H1 (cell line): ENCODE data around the gene TBC1D19. TPM values are rescaled to one million over a fixed set of nuclear protein-coding genes. Genes with fewer than 3 reads are reported as not detected.

Source experiments
- CTCF ChIA-PET: fragments of 300-600 bp; sonication (Branson Sonifier 250); formaldehyde crosslinking; loops from one replicate; lab custom pipeline; 2021; ENCODE audit not compliant: partially characterized antibody; lab: Charles Lee
- POLR2A ChIA-PET: fragments of 300-600 bp; sonication (Branson Sonifier 250); formaldehyde crosslinking; loops from one replicate; lab custom pipeline; 2021; ENCODE audit warnings: inconsistent platforms; ENCODE audit not compliant: partially characterized antibody; lab: Charles Lee
- DNase-seq, 2 experiments: peaks; one replicate each; pipeline versions ENCODE4 v3.0.0 to v3.0.0-alpha.2; 2010 to 2022; ENCODE audit warnings: low spot score in 2 of 2, low read depth in 1 of 2, mixed read lengths in 1 of 2
- FAIRE-seq: peaks from 2 replicates; lab custom pipeline; 2011; peaks lifted over from hg19 to GRCh38; lab: Jason Lieb, UNC
- H2AFZ ChIP-seq: 2 replicates; pipeline ENCODE4 v1.8.1; 2012; ENCODE audit warnings: low read length, inconsistent platforms
- H2AK5ac ChIP-seq: 2 replicates; pipeline ENCODE4 v1.6.1; 2013; ENCODE audit warnings: low read depth, low read length
- H2BK120ac ChIP-seq: replicated peaks from 2 replicates; pipeline ENCODE3; 2013; ENCODE audit warnings: low read depth, low read length, inconsistent platforms
- H2BK12ac ChIP-seq: 2 replicates; pipeline ENCODE4 v1.6.1; 2013; ENCODE audit warnings: low read depth, low read length
- H2BK15ac ChIP-seq: 2 replicates; pipeline ENCODE4 v1.6.1; 2013; ENCODE audit warnings: low read length
- H2BK20ac ChIP-seq: 2 replicates; pipeline ENCODE4 v1.6.1; 2013; ENCODE audit warnings: low read length
- H2BK5ac ChIP-seq: 2 replicates; pipeline ENCODE4 v1.6.1; 2013; ENCODE audit warnings: low read depth, low read length
- H3K14ac ChIP-seq: 2 replicates; pipeline ENCODE4 v1.6.1; 2013; ENCODE audit warnings: inconsistent platforms; ENCODE audit not compliant: insufficient read length
- H3K18ac ChIP-seq: 2 replicates; pipeline ENCODE4 v1.6.1; 2013; ENCODE audit warnings: low read length; ENCODE audit errors: extremely low read depth
- H3K23ac ChIP-seq: 2 replicates; pipeline ENCODE4 v1.6.1; 2013; ENCODE audit warnings: inconsistent platforms; ENCODE audit not compliant: insufficient read length
- H3K23me2 ChIP-seq: 2 replicates; pipeline ENCODE4 v1.6.1; 2013; ENCODE audit warnings: low read depth, low read length
- H3K27ac ChIP-seq: 2 replicates; pipeline ENCODE4 v1.6.1; 2011; ENCODE audit warnings: low read depth, low read length, inconsistent platforms
- H3K27me3 ChIP-seq, 4 experiments: replicated peaks in 1 of 4; 1 replicate in 1 of 4; 2 replicates in 3 of 4; pipeline versions ENCODE4 v1.6.1 to v1.8.1; 2011 to 2013; ENCODE audit warnings: low read length in 3 of 4, mild to moderate bottlenecking in 3 of 4, inconsistent platforms in 2 of 4, mixed read lengths in 2 of 4, moderate library complexity in 1 of 4; ENCODE audit not compliant: control insufficient read depth in 3 of 4, insufficient read depth in 3 of 4; ENCODE audit errors: extremely low read depth in 1 of 4
- H3K36me3 ChIP-seq, 4 experiments: 2 replicates each; pipeline versions ENCODE4 v1.6.1 to v1.8.1; 2011 to 2013; ENCODE audit warnings: mild to moderate bottlenecking in 4 of 4, low read length in 3 of 4, moderate library complexity in 2 of 4, control low read depth in 1 of 4, inconsistent platforms in 1 of 4; ENCODE audit not compliant: insufficient read depth in 4 of 4, control insufficient read depth in 2 of 4
- H3K4ac ChIP-seq: replicated peaks from 2 replicates; pipeline ENCODE3; 2013; ENCODE audit warnings: low read length, low read depth, mixed read lengths, inconsistent platforms; ENCODE audit not compliant: insufficient read length
- H3K4me1 ChIP-seq, 4 experiments: replicated peaks in 1 of 4; 1 replicate in 1 of 4; 2 replicates in 3 of 4; pipeline versions ENCODE4 v1.6.1 to v1.8.1; 2011 to 2013; ENCODE audit warnings: low read length in 3 of 4, inconsistent platforms in 2 of 4, mixed read lengths in 1 of 4; ENCODE audit not compliant: insufficient read depth in 4 of 4, control insufficient read depth in 3 of 4
- H3K4me2 ChIP-seq, 2 experiments: 2 replicates each; pipeline versions ENCODE4 v1.6.1 to v1.8.1; 2011 to 2013; ENCODE audit warnings: low read depth in 2 of 2, low read length in 2 of 2, control low read depth in 1 of 2, inconsistent platforms in 1 of 2, mild to moderate bottlenecking in 1 of 2; ENCODE audit not compliant: insufficient read depth in 1 of 2
- H3K4me3 ChIP-seq, 4 experiments: fragments of 200-600, 300-600 bp in 1 of 4; sonication (generic), shearing (Covaris generic), sonication (Bioruptor Twin) in 1 of 4; 2 replicates each; pipeline versions ENCODE4 v1.5.1 to v1.8.1; 2011 to 2016; ENCODE audit warnings: low read length in 4 of 4, low read depth in 3 of 4, control low read depth in 2 of 4, inconsistent platforms in 2 of 4, mild to moderate bottlenecking in 2 of 4, mixed read lengths in 1 of 4, moderate library complexity in 1 of 4; ENCODE audit not compliant: insufficient read depth in 2 of 4; ENCODE audit errors: extremely low read depth in 1 of 4
- H3K56ac ChIP-seq: replicated peaks from 2 replicates; pipeline ENCODE3; 2013; ENCODE audit warnings: low read depth, mild to moderate bottlenecking, mixed read lengths, low read length, inconsistent platforms; ENCODE audit not compliant: insufficient read length
- H3K79me1 ChIP-seq: 2 replicates; pipeline ENCODE4 v1.6.1; 2013; ENCODE audit warnings: low read depth, low read length, control low read depth
- H3K79me2 ChIP-seq, 2 experiments: 2 replicates each; pipeline versions ENCODE4 v1.6.1 to v1.8.1; 2012 to 2013; ENCODE audit warnings: low read length in 2 of 2, mild to moderate bottlenecking in 2 of 2, inconsistent platforms in 1 of 2; ENCODE audit not compliant: insufficient read depth in 2 of 2, control insufficient read depth in 1 of 2
- H3K9ac ChIP-seq, 4 experiments: replicated peaks in 1 of 4; 1 replicate in 1 of 4; 2 replicates in 3 of 4; pipeline versions ENCODE4 v1.6.1 to v1.8.1; 2011 to 2013; ENCODE audit warnings: low read depth in 3 of 4, low read length in 3 of 4, control low read depth in 2 of 4, mild to moderate bottlenecking in 2 of 4, moderate library complexity in 2 of 4, inconsistent platforms in 1 of 4; ENCODE audit errors: extremely low read depth in 1 of 4
- H3K9me3 ChIP-seq, 2 experiments: 2 replicates each; pipeline versions ENCODE4 v1.6.1 to v1.8.1; 2012 to 2013; ENCODE audit warnings: mild to moderate bottlenecking in 2 of 2, moderate library complexity in 2 of 2, control low read depth in 1 of 2, inconsistent platforms in 1 of 2, low read depth in 1 of 2, low read length in 1 of 2, mixed read lengths in 1 of 2; ENCODE audit not compliant: insufficient read depth in 2 of 2
- H4K20me1 ChIP-seq, 2 experiments: replicated peaks in 1 of 2; 2 replicates each; pipeline versions ENCODE3 to v1.8.1; 2011 to 2013; ENCODE audit warnings: inconsistent platforms in 2 of 2, low read length in 2 of 2, mild to moderate bottlenecking in 1 of 2; ENCODE audit not compliant: insufficient read depth in 2 of 2, control insufficient read depth in 1 of 2
- H4K5ac ChIP-seq: 2 replicates; pipeline ENCODE4 v1.6.1; 2013; ENCODE audit warnings: low read length, low read depth, mixed read lengths, inconsistent platforms; ENCODE audit not compliant: insufficient read length
- H4K8ac ChIP-seq: 2 replicates; pipeline ENCODE4 v1.8.0; 2013; ENCODE audit warnings: mild to moderate bottlenecking, moderate library complexity, low read length, inconsistent platforms; ENCODE audit not compliant: insufficient read depth; ENCODE audit errors: extremely low read depth
- H4K91ac ChIP-seq: replicated peaks from 2 replicates; pipeline ENCODE3; 2013; ENCODE audit warnings: low read length, mixed read lengths, inconsistent platforms; ENCODE audit not compliant: insufficient read length
- CHD2 ChIP-seq: IDR thresholded peaks from 2 replicates; pipeline ENCODE4 v1.6.1; 2012; ENCODE audit warnings: low read length, improper control_type of control experiment
- EP300 ChIP-seq, 2 experiments: IDR thresholded peaks; 1 replicate in 1 of 2; 2 replicates in 1 of 2; pipeline ENCODE4 v1.6.1; 2011 to 2012; ENCODE audit warnings: low read depth in 2 of 2, low read length in 2 of 2, mild to moderate bottlenecking in 2 of 2, borderline replicate concordance in 1 of 2, inconsistent platforms in 1 of 2, moderate library complexity in 1 of 2
- HDAC6 ChIP-seq: IDR thresholded peaks from one replicate; pipeline ENCODE4 v1.7.1; 2012; ENCODE audit warnings: low read depth, mild to moderate bottlenecking, inconsistent platforms, low read length, moderate library complexity
- NANOG ChIP-seq: IDR thresholded peaks from 2 replicates; pipeline ENCODE4 v1.6.1; 2011; ENCODE audit warnings: low read length, low read depth, mild to moderate bottlenecking, inconsistent platforms; ENCODE audit not compliant: insufficient read depth, poor library complexity, severe bottlenecking
- POU5F1 ChIP-seq: IDR thresholded peaks from 2 replicates; pipeline ENCODE4 v1.6.1; 2011; ENCODE audit warnings: low read depth, mild to moderate bottlenecking, low read length, moderate library complexity
- SIN3A ChIP-seq, 2 experiments: IDR thresholded peaks in 1 of 2; conservative IDR thresholded peaks in 1 of 2; 2 replicates each; pipeline ENCODE4 v1.6.1; 2011 to 2012; ENCODE audit warnings: low read length in 2 of 2, improper control_type of control experiment in 1 of 2, low read depth in 1 of 2, mild to moderate bottlenecking in 1 of 2
- TCF12 ChIP-seq: IDR thresholded peaks from 2 replicates; pipeline ENCODE4 v1.6.1; 2011; ENCODE audit warnings: low read depth, mild to moderate bottlenecking, low read length
- TEAD4 ChIP-seq: IDR thresholded peaks from 2 replicates; pipeline ENCODE4 v1.6.1; 2012; ENCODE audit warnings: low read depth, low read length, inconsistent platforms, mixed read lengths
- USF2 ChIP-seq: IDR thresholded peaks from 2 replicates; pipeline ENCODE4 v1.6.1; 2011; ENCODE audit warnings: low read length, improper control_type of control experiment
- ZNF274 ChIP-seq: IDR thresholded peaks from 2 replicates; pipeline ENCODE4 v1.7.0; 2012; ENCODE audit warnings: low read length, borderline replicate concordance; ENCODE audit errors: extremely low read depth
- whole genome bisulfite sequencing, 2 experiments: shearing (Covaris generic) in 1 of 2; methylation state at CpG; one replicate each; pipeline versions ENCODE4 v1.1.6 to v1.1.7; 2013 to 2015; ENCODE audit warnings: low lambda C conversion rate in 2 of 2, mixed read lengths in 2 of 2, inconsistent platforms in 1 of 2, low coverage in 1 of 2, missing lambda C conversion rate in 1 of 2; ENCODE audit not compliant: insufficient replicate concordance in 2 of 2, insufficient coverage in 1 of 2, insufficient read length in 1 of 2; ENCODE audit errors: extremely low coverage in 1 of 2, missing lambda C conversion rate in 1 of 2; 5-methylcytosine and 5-hydroxymethylcytosine counted together
- polyA plus RNA-seq, 7 experiments: library from polyadenylated mRNA; depleted of rRNA in 3 of 7; stranded (reverse) in 5 of 7; unstranded in 2 of 7; fragments of >200 nt in 5 of 7; fragments of 200-250 nt in 2 of 7; gene quantifications; 1 replicate in 5 of 7; 2 replicates in 1 of 7; 4 replicates in 1 of 7; pipeline versions ENCODE4 v1.2.1 to v1.2.3, GENCODE V29; 2011 to 2013; ENCODE audit warnings: missing spikeins in 2 of 7, mixed read lengths in 2 of 7
- total RNA-seq: library from RNA; stranded (reverse); fragmentation: NEBNext Ultra II Directional; extraction: Animal tissue kit (Norgen Biotek cat#: 25700); gene quantifications from 2 replicates; pipeline ENCODE4 v1.2.1, GENCODE V29; 2021

TBC1D19 gene
- total and polyA plus RNA-seq, 2 of the 8 experiments (the other 6 are each of a cell fraction or from before 2014, with no cell fraction given), result 1.9 to 3.5 TPM

GRCh38 chr4:26647523-26648224, 63.8 kb downstream of the TBC1D19 start:
- WGBS, 2 experiments, result 50% methylated on average over 2 of the region's 2 CpGs; no CpG with 5 or more reads in 1 of the 2 experiments
- H2BK20ac ChIP-seq, result no peak overlapping the region
- no peak overlapping the region; the same call in 1 of the 2 replicates for H3K18ac ChIP-seq
- H2AK5ac ChIP-seq, result no peak overlapping the region
- ChIA-PET CTCF (interaction anchor here (1.3 kb wide), 1 partner anchor 13 kb away, joined by 3 read pairs; no protein-coding TSS in a partner anchor), POLR2A (interaction anchor here (0.8 to 1.8 kb wide), 2 partner anchors 14 to 47 kb away, joined by 3 read pairs; no protein-coding TSS in a partner anchor)
- H2BK120ac ChIP-seq, result no peak overlapping the region
- H4K20me1 ChIP-seq, result no peaks in the 10 kb centered on the region
- H2BK15ac ChIP-seq, result no peak overlapping the region
- no peak overlapping the region for H4K8ac ChIP-seq
- H3K4me3 ChIP-seq, result peak overlapping the region in 1 of 4 experiments; percentile 8; a peak in 1 of 8 replicates
- no peak overlapping the region for H2AFZ ChIP-seq
- no peak for DNase-seq
- H3K4me2 ChIP-seq, result peak overlapping the region; percentile 31 to 45; a peak in 3 of 4 replicates
- H3K9me3 ChIP-seq, result no peaks in the 10 kb centered on the region
- no peak overlapping the region for H3K4ac ChIP-seq
- H3K23ac ChIP-seq, result no peak overlapping the region
- peak; percentile 79 for FAIRE-seq
- no peak overlapping the region for H2BK5ac ChIP-seq
- no peak overlapping the region for H2BK12ac ChIP-seq
- H3K23me2 ChIP-seq, result no peaks in the 10 kb centered on the region
- H4K5ac ChIP-seq, result peak overlapping the region; percentile 67
- no peak overlapping the region for H3K14ac ChIP-seq
- no peaks in the 10 kb centered on the region for H3K79me1 ChIP-seq
- H3K56ac ChIP-seq, result no peak overlapping the region
- no peak overlapping the region for H3K9ac ChIP-seq
- H3K27ac ChIP-seq, result peak overlapping the region; percentile 57
- no peaks in the 10 kb centered on the region for H3K79me2 ChIP-seq
- no peaks in the 10 kb centered on the region for H3K27me3 ChIP-seq
- no peak overlapping the region for H4K91ac ChIP-seq
- peaks cover 0 to 5% (median 2%) of the 10 kb centered on the region in 4 experiments; a peak in 4 of 7 replicates for H3K4me1 ChIP-seq
- H3K36me3 ChIP-seq, result no peaks in the 10 kb centered on the region; a peak in 1 of 8 replicates
- TF ChIP-seq CHD2 (0 out of 2 replicates have a peak, but pooled peaks have one; percentile 7), SIN3A (conservative IDR thresholded peaks at IDR 0.05 in 1 of 2, IDR thresholded peaks at IDR 0.05 in 1 of 2; ENCODE audit: low read depth in 1 of 2, low read length in 2 of 2) (0 out of 4 replicates have a peak, but pooled peaks of 1 of the 2 experiments have one; percentile 50), NANOG (peak; percentile 58), HDAC6 (no peak), POU5F1 (peak; percentile 90), ZNF274 (no peak), USF2 (peak; percentile 56), TCF12 (no peak), TEAD4 (no peak), EP300 (IDR thresholded peaks at IDR 0.05; ENCODE audit: borderline replicate concordance in 1 of 2, low read depth in 2 of 2, low read length in 2 of 2) (peak in 1 of 2 experiments; percentile 78; a peak in 1 of 3 replicates)
